Neuron (in vitro differentiated cells): ENCODE data around the gene MYH11.

Source experiments
- H2AFZ ChIP-seq: one replicate; pipeline ENCODE4 v1.6.1; 2013; ENCODE audit warnings: low read depth, mild to moderate bottlenecking, inconsistent platforms, low read length, moderate library complexity
- H3K27me3 ChIP-seq: one replicate; pipeline ENCODE4 v1.6.1; 2013; ENCODE audit warnings: low read length; ENCODE audit not compliant: insufficient read depth
- H3K36me3 ChIP-seq: one replicate; pipeline ENCODE4 v1.6.1; 2013; ENCODE audit warnings: low read length; ENCODE audit not compliant: insufficient read depth
- H3K4me1 ChIP-seq: one replicate; pipeline ENCODE4 v1.6.1; 2013; ENCODE audit warnings: low read length; ENCODE audit not compliant: insufficient read depth
- H3K4me3 ChIP-seq: 2 replicates; pipeline ENCODE4 v1.5.1; 2013; ENCODE audit warnings: mild to moderate bottlenecking, low read length, moderate library complexity
- H3K9me3 ChIP-seq: one replicate; pipeline ENCODE4 v1.6.1; 2013; ENCODE audit warnings: low read length

Gene MYH11

DNA sequence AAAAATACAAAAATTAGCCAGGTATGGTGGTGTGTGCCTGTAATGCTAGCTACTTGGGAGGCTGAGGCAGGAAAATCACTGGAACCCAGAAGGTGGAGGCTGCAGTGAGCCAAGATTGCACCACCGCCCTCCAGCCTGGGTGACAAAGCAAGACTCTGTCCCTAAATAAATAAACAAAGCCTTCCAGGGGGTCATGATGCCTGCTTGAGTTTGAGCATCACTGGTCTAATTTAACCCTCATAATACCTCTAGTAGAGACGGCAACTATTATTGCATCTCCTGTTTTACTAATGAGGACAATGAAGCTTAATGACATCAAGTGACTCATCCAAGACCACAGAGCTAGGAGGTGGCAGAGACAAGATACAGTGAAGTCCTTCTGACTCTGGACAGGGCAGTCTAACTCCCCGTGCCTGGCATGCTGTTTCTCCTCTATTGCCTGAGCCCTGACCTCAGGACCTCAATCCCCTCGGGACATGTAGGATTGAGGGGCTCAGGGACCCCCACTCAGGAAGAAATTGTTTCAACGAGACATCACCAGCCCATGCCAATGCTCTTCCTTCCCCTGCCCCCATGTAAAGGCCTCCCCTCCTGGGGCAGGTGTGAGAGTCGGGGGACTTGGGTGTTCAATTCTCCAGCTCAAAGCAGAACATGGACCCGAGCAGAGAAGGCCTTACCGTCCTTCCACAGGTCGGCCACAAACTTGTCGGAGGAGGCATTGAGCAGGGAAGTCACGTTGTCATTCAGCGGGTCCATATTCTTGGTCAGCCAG lies 103.9 kb downstream of the MYH11 start:
- Histone ChIP-seq H3K4me1 (no peaks in the 10 kb centered on the region), H3K36me3 (no peaks in the 10 kb centered on the region), H3K4me3 (no peak overlapping the region), H2AFZ (no peak overlapping the region), H3K27me3 (no peaks in the 10 kb centered on the region), H3K9me3 (no peaks in the 10 kb centered on the region)

GRCh38 chr16:15751940-15752339 lies 104.9 kb downstream of the MYH11 start:
- Histone ChIP-seq H3K36me3 (no peaks in the 10 kb centered on the region), H3K4me3 (no peak overlapping the region), H3K27me3 (no peaks in the 10 kb centered on the region), H3K9me3 (no peaks in the 10 kb centered on the region), H2AFZ (no peak overlapping the region), H3K4me1 (no peaks in the 10 kb centered on the region)

DNA sequence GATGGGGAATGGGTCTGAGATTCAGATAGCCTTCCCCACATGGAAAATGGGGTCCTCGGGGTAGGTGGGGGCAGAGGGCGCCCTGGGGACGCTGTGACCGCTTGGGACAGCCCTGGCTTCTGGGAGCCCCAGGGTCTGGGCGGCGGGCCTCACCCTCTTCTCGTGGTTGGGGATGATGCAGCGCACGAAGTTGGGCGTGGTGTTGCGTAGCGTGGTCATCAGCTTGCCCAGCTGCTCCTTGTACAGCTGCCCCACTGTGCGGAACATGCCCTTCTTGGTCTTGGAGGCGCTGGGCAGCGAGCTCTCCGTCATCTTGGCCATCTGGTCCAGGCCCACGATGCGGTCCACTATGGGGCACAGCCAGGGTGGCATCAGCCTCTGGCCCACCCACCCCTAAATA lies 106.8 kb downstream of the MYH11 start:
- Histone ChIP-seq H3K9me3 (no peaks in the 10 kb centered on the region), H3K4me1 (no peaks in the 10 kb centered on the region), H3K36me3 (no peaks in the 10 kb centered on the region), H2AFZ (no peak overlapping the region), H3K27me3 (no peaks in the 10 kb centered on the region), H3K4me3 (no peak overlapping the region)

DNA sequence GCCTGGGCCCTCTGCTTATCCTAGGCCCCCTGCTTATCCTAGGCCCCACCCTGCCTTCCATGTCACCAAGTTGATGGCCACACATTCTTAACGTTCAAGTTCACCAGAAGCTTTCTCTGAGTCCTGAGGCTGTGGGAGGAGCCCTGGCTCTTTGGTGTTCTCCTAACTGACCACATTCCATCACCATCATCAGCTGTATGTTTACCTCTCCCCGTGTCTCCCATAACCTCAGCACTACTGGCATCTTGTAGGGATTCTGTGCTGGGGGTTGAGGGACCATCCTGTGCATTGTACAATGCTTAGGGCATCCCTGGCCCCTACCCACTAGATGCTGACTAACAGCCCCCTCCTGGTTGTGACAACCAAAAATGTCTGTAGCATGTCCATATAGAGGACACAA lies 107.5 kb downstream of the MYH11 start:
- Histone ChIP-seq H3K27me3 (no peaks in the 10 kb centered on the region), H2AFZ (no peak overlapping the region), H3K4me3 (no peak overlapping the region), H3K9me3 (no peaks in the 10 kb centered on the region), H3K4me1 (no peaks in the 10 kb centered on the region), H3K36me3 (no peaks in the 10 kb centered on the region)

DNA sequence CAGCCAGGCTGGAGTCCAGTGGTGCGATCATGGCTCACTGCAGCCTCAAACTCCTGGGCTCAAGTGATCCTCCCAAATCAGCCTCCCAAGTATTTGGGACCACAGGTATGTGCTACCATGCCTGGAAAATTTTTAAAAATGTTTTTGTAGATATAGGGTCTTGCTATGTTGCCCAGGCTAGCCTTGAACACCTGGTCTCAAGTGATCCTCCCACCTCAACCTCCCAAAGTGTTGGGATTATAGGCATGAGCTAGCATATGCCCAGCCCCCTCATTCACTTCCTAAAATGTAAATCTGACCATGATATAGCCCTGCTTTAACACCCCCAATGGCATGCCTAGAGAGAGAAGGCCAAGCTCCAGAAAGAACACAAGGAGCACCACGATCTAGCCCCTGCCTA lies 108.2 kb downstream of the MYH11 start:
- no peaks in the 10 kb centered on the region for H3K4me1 ChIP-seq
- no peaks in the 10 kb centered on the region for H3K27me3 ChIP-seq
- H2AFZ ChIP-seq, result no peak overlapping the region
- no peak overlapping the region for H3K4me3 ChIP-seq
- H3K9me3 ChIP-seq, result no peaks in the 10 kb centered on the region
- H3K36me3 ChIP-seq, result no peaks in the 10 kb centered on the region

- H2AFZ ChIP-seq, result no peak overlapping the region
- H3K27me3 ChIP-seq, result no peaks in the 10 kb centered on the region
- no peaks in the 10 kb centered on the region for H3K36me3 ChIP-seq
- H3K4me1 ChIP-seq, result no peaks in the 10 kb centered on the region
- H3K9me3 ChIP-seq, result no peaks in the 10 kb centered on the region
- no peak overlapping the region for H3K4me3 ChIP-seq
Measured at GRCh38 chr16:15747937-15748336, 108.9 kb downstream of the MYH11 start.

- Histone ChIP-seq H2AFZ (no peak overlapping the region), H3K4me3 (no peak overlapping the region), H3K4me1 (no peaks in the 10 kb centered on the region), H3K27me3 (no peaks in the 10 kb centered on the region), H3K9me3 (no peaks in the 10 kb centered on the region), H3K36me3 (no peaks in the 10 kb centered on the region)
Measured at GRCh38 chr16:15746332-15746731, 110.5 kb downstream of the MYH11 start.

DNA sequence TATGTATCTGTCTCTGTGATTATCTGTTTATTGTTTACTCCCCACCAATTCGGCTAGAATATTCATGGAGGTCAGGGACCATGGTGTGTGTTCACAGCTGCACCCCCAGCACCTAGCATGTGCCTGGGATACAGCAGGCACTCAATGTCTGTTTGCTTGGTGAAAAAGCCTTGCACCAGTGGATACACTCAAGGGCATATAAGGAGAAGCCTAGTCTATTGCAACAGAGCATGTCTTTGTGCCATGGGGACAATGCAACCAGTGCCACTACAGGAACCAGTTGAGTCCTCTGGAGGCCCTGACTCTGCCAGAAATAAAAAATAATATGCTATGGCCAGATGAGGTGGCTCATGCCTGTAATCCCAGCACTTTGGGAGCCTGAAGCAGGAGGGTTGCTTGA lies 113.2 kb downstream of the MYH11 start:
- Histone ChIP-seq H3K4me1 (no peaks in the 10 kb centered on the region), H3K9me3 (no peaks in the 10 kb centered on the region), H3K36me3 (no peaks in the 10 kb centered on the region), H3K27me3 (no peaks in the 10 kb centered on the region), H2AFZ (no peak overlapping the region), H3K4me3 (no peak overlapping the region)

DNA sequence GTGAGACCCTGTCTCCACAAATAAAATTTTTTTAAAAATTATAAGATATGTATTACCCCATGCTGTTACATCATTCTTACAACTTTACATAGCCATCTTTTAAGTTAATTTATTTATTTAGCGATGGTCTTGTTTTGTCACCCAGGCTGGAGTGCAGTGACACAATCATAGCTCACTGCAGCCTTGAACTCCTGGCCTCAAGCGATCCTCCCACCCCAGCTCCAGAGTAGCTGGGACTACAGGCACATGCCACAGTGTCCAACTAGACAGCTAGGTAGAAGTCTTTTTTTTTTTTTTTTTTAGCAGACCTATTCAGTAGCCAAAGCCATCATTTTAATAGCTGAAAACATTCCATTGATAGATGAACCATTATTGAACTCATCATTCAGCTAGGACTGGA lies 114.1 kb downstream of the MYH11 start:
- H3K27me3 ChIP-seq, result no peaks in the 10 kb centered on the region
- H3K9me3 ChIP-seq, result no peaks in the 10 kb centered on the region
- H3K36me3 ChIP-seq, result no peaks in the 10 kb centered on the region
- H3K4me3 ChIP-seq, result no peak overlapping the region
- no peak overlapping the region for H2AFZ ChIP-seq
- H3K4me1 ChIP-seq, result no peaks in the 10 kb centered on the region

- H3K27me3 ChIP-seq, result no peaks in the 10 kb centered on the region
- H3K4me3 ChIP-seq, result no peak overlapping the region
- H2AFZ ChIP-seq, result no peak overlapping the region
- H3K4me1 ChIP-seq, result no peaks in the 10 kb centered on the region
- no peaks in the 10 kb centered on the region for H3K9me3 ChIP-seq
- H3K36me3 ChIP-seq, result no peaks in the 10 kb centered on the region
Measured at GRCh38 chr16:15741207-15741871, 115.5 kb downstream of the MYH11 start.

GRCh38 chr16:15739950-15740349 lies 116.9 kb downstream of the MYH11 start:
- H2AFZ ChIP-seq, result no peak overlapping the region
- no peak overlapping the region for H3K4me3 ChIP-seq
- H3K4me1 ChIP-seq, result no peaks in the 10 kb centered on the region
- no peaks in the 10 kb centered on the region for H3K36me3 ChIP-seq
- H3K9me3 ChIP-seq, result no peaks in the 10 kb centered on the region
- H3K27me3 ChIP-seq, result no peaks in the 10 kb centered on the region

DNA sequence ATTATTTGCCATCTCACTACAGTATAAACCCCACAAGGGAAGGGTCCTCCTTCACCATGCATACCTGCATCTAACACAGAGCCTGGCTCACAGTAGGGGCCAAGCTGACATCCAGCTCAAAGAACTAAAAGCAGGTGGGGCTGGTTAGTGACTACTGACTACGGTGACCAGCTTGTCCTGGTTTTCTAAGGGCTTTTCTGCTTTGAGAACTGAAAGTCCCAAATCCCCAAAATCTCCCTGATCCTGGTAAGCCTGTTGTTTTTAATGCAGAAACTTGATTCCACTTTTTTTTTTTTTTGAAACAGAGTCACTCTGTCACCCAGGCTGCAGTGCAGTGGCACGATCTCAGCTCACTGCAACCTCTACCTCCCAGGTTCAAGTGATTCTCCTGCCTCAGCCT lies 117.4 kb downstream of the MYH11 start:
- Histone ChIP-seq H3K27me3 (no peaks in the 10 kb centered on the region), H3K4me1 (no peaks in the 10 kb centered on the region), H3K4me3 (no peak overlapping the region), H3K9me3 (no peaks in the 10 kb centered on the region), H3K36me3 (no peaks in the 10 kb centered on the region), H2AFZ (no peak overlapping the region)

DNA sequence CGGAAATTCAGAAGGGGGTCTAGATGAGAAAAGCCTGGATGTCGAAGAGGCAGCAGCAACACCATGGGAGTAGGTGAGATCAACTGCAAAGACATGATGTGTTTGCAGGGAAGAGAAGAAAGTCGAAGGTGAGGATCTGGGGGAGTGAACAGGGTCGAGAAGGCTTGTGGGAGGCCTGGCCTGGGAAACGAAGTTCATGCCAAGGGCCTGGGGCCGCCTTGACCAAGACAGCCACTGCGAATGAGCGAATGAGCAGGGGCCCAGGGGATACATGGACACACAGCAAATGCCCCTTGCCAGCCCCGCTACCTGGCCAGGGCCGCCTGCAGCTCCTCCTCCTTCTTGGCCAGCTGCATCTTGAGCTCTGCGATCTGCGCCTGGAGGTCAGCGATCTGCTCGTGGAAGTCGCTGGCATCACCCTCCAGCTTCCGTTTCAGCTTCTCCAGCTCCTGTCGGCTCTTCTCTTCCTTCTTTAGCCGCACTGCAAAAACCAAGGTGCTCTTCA lies 119.6 kb downstream of the MYH11 start:
- Histone ChIP-seq H3K4me1 (no peaks in the 10 kb centered on the region), H3K4me3 (no peak overlapping the region), H2AFZ (no peak overlapping the region), H3K27me3 (no peaks in the 10 kb centered on the region), H3K36me3 (no peaks in the 10 kb centered on the region), H3K9me3 (no peaks in the 10 kb centered on the region)
